ENCODE measurements around the gene SLC27A1. TPM values are rescaled to one million over a fixed set of nuclear protein-coding genes. Genes with fewer than 3 reads are reported as not detected.

The SLC27A1 gene
- total and polyA plus RNA-seq, 2 donors = 14.8 to 21.1 TPM

GRCh38 chr19:17448131-17448967 lies 22.0 kb upstream of the SLC27A1 start, which contains the start of gene TMEM221:
Gene TMEM221 (minus strand): TSS chr19:17448668. CDS start chr19:17448462, 206 bp downstream.
- 1% methylated on average over 81 of the region's 81 CpGs for WGBS
- no peak within 1 kb of the TSS for H3K27ac ChIP-seq (ENCODE audit: low read depth)
- H3K36me3 ChIP-seq (ENCODE audit: insufficient read depth) = no peaks in the 10 kb centered on the region
- H3K4me3 ChIP-seq (ENCODE audit: low read depth, low read length) = peak within 1 kb of the TSS; percentile 55
- no peak for DNase-seq (ENCODE audit: extremely low spot score)
- no peaks in the 10 kb centered on the region for H3K4me1 ChIP-seq (ENCODE audit: insufficient read depth)

GRCh38 chr19:17450264-17451075 lies 19.9 kb upstream of the SLC27A1 start:
- Histone ChIP-seq H3K4me1 (ENCODE audit: insufficient read depth) (no peaks in the 10 kb centered on the region), H3K4me3 (ENCODE audit: low read depth, low read length) (no peak overlapping the region), H3K36me3 (ENCODE audit: insufficient read depth) (no peaks in the 10 kb centered on the region), H3K27ac (ENCODE audit: low read depth) (no peak overlapping the region)
- WGBS = 59% methylated on average over 8 of the region's 8 CpGs
- DNase-seq (ENCODE audit: extremely low spot score) = no peak

GRCh38 chr19:17451820-17452219 lies 18.5 kb upstream of the SLC27A1 start:
- DNase-seq (ENCODE audit: extremely low spot score) = no peak
- no peaks in the 10 kb centered on the region for H3K36me3 ChIP-seq (ENCODE audit: insufficient read depth)
- 84% methylated on average over 4 of the region's 4 CpGs for WGBS
- H3K4me3 ChIP-seq (ENCODE audit: low read depth, low read length) = no peak overlapping the region
- H3K27ac ChIP-seq (ENCODE audit: low read depth) = no peak overlapping the region
- no peaks in the 10 kb centered on the region for H3K4me1 ChIP-seq (ENCODE audit: insufficient read depth)

- no peak overlapping the region for H3K27ac ChIP-seq (ENCODE audit: low read depth)
- no peak for DNase-seq (ENCODE audit: extremely low spot score)
- H3K4me1 ChIP-seq (ENCODE audit: insufficient read depth) = no peaks in the 10 kb centered on the region
- no peak overlapping the region for H3K4me3 ChIP-seq (ENCODE audit: low read depth, low read length)
- 6% methylated on average over 13 of the region's 13 CpGs for WGBS
- no peaks in the 10 kb centered on the region for H3K36me3 ChIP-seq (ENCODE audit: insufficient read depth)
Observed at GRCh38 chr19:17454576-17455071, 15.7 kb upstream of the SLC27A1 start.

GRCh38 chr19:17455308-17456123 lies 14.8 kb upstream of the SLC27A1 start:
- Histone ChIP-seq H3K27ac (ENCODE audit: low read depth) (no peak overlapping the region), H3K36me3 (ENCODE audit: insufficient read depth) (no peaks in the 10 kb centered on the region), H3K4me1 (ENCODE audit: insufficient read depth) (no peaks in the 10 kb centered on the region), H3K4me3 (ENCODE audit: low read depth, low read length) (no peak overlapping the region)
- DNase-seq (ENCODE audit: extremely low spot score) = no peak
- WGBS = 14% methylated on average over 58 of the region's 58 CpGs

- H3K4me3 ChIP-seq (ENCODE audit: low read depth, low read length) = no peak overlapping the region
- WGBS = 62% methylated on average over 11 of the region's 11 CpGs
- H3K36me3 ChIP-seq (ENCODE audit: insufficient read depth) = no peaks in the 10 kb centered on the region
- no peaks in the 10 kb centered on the region for H3K4me1 ChIP-seq (ENCODE audit: insufficient read depth)
- DNase-seq (ENCODE audit: extremely low spot score) = no peak
- H3K27ac ChIP-seq (ENCODE audit: low read depth) = no peak overlapping the region
Observed at GRCh38 chr19:17456127-17456526, 14.2 kb upstream of the SLC27A1 start.

- 21% methylated on average over 6 of the region's 6 CpGs for WGBS
- H3K4me1 ChIP-seq (ENCODE audit: insufficient read depth) = no peaks in the 10 kb centered on the region
- no peaks in the 10 kb centered on the region for H3K36me3 ChIP-seq (ENCODE audit: insufficient read depth)
- no peak for DNase-seq (ENCODE audit: extremely low spot score)
- no peak overlapping the region for H3K27ac ChIP-seq (ENCODE audit: low read depth)
- no peak overlapping the region for H3K4me3 ChIP-seq (ENCODE audit: low read depth, low read length)
Observed at GRCh38 chr19:17457616-17458015, 12.7 kb upstream of the SLC27A1 start.

- no peaks in the 10 kb centered on the region for H3K4me1 ChIP-seq (ENCODE audit: insufficient read depth)
- no peak overlapping the region for H3K27ac ChIP-seq (ENCODE audit: low read depth)
- no peak overlapping the region for H3K4me3 ChIP-seq (ENCODE audit: low read depth, low read length)
- no peak for DNase-seq (ENCODE audit: extremely low spot score)
- 64% methylated on average over 3 of the region's 3 CpGs for WGBS
- H3K36me3 ChIP-seq (ENCODE audit: insufficient read depth) = no peaks in the 10 kb centered on the region
Observed at GRCh38 chr19:17458970-17459369, 11.4 kb upstream of the SLC27A1 start.

- Histone ChIP-seq H3K4me3 (ENCODE audit: low read depth, low read length) (no peak within 1 kb of the TSS), H3K36me3 (ENCODE audit: insufficient read depth) (no peaks in the 10 kb centered on the region), H3K4me1 (ENCODE audit: insufficient read depth) (no peaks in the 10 kb centered on the region), H3K27ac (ENCODE audit: low read depth) (no peak within 1 kb of the TSS)
- WGBS = 84% methylated on average over 26 of the region's 26 CpGs
- no peak for DNase-seq (ENCODE audit: extremely low spot score)
Observed at GRCh38 chr19:17460372-17461230, 9.7 kb upstream of the SLC27A1 start, which contains the start of gene NXNL1. Gene NXNL1 (minus strand): TSS chr19:17460926. CDS start chr19:17460869, 57 bp downstream.

GRCh38 chr19:17466487-17466850 lies 3.9 kb upstream of the SLC27A1 start:
- DNase-seq (ENCODE audit: extremely low spot score) = no peak
- 44% methylated on average over 6 of the region's 6 CpGs for WGBS
- peaks cover under 1% of the 10 kb centered on the region for H3K4me1 ChIP-seq (ENCODE audit: insufficient read depth)
- H3K4me3 ChIP-seq (ENCODE audit: low read depth, low read length) = no peak overlapping the region
- no peaks in the 10 kb centered on the region for H3K36me3 ChIP-seq (ENCODE audit: insufficient read depth)
- no peak overlapping the region for H3K27ac ChIP-seq (ENCODE audit: low read depth)

- Histone ChIP-seq H3K36me3 (ENCODE audit: insufficient read depth) (no peaks in the 10 kb centered on the region), H3K27ac (ENCODE audit: low read depth) (no peak overlapping the region), H3K4me1 (ENCODE audit: insufficient read depth) (peaks cover 2% of the 10 kb centered on the region), H3K4me3 (ENCODE audit: low read depth, low read length) (no peak overlapping the region)
- 74% methylated on average over 12 of the region's 12 CpGs for WGBS
- no peak for DNase-seq (ENCODE audit: extremely low spot score)
Observed at GRCh38 chr19:17467471-17468301, 2.6 kb upstream of the SLC27A1 start.

All from urinary bladder (tissue), 4 donors.